A549 (cell line): ENCODE measurements around the gene LUZP1.

Source experiments
- CBX8 ChIP-seq: fragments of 200-600 bp; sonication (generic); IDR thresholded peaks from 2 replicates; pipeline ENCODE4 v1.6.1; 2016
- CTCF ChIP-seq: fragments of >200 bp; sonication (Bioruptor Twin); formaldehyde crosslinking; IDR thresholded peaks from 3 replicates; pipeline ENCODE4 v1.5.1; 2016

DNA sequence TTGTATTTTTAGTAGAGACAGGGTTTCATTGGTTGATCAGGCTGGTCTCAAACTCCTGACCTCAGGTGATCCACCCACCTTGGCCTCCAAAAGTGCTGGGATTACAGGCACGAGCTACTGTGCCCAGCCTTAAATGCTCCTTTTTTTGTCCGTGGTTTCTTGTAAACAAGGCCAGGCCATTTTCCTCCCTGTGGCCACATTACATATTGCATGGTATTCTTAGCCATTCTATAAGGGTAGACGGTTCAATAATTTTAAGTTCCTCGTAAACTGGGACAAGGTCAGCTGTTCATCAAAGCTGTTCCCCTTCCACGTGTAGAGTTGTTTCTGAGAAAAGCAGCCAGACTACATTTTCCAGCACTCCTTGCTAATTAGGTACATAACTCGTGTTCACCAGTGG is 10.3 kb upstream of the LUZP1 start:
- TF ChIP-seq CBX8: no peak
- no peak for TF ChIP-seq CTCF
